ENCODE data around the gene SPARC. TPM values are rescaled to one million over a fixed set of nuclear protein-coding genes. Genes with fewer than 3 reads are reported as not detected.

Gene SPARC
- total RNA-seq, 1 donor from 2014 or later = 435 TPM

DNA sequence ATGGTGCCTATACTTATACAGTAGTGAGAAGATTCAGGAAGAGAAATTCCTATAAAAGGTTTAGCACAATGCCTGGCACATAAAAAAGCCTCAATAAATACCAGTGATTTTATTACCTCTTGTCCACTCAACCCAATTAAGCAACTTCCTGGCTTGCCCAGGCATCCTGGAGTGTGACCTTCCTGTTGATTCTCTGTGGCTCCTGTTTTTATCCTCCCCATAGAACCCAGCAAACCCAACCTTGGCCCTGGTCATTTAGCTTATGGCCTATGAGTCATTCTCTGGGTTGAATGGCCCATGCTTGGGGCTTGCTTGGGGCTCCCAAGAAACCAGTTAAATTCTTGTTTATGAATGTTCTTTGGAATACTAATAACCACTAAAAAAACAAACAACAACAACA, 21.4 kb upstream of the SPARC start:
- no peaks in the 10 kb centered on the region for H3K36me3 Mint-ChIP-seq (ENCODE audit: low read depth)
- H3K9me3 Mint-ChIP-seq = peaks cover 10% of the 10 kb centered on the region
- H3K27me3 Mint-ChIP-seq (ENCODE audit: low read depth) = no peaks in the 10 kb centered on the region
- peaks cover 21% of the 10 kb centered on the region for H3K4me1 Mint-ChIP-seq
- TF ChIP-seq, protein P1, sequence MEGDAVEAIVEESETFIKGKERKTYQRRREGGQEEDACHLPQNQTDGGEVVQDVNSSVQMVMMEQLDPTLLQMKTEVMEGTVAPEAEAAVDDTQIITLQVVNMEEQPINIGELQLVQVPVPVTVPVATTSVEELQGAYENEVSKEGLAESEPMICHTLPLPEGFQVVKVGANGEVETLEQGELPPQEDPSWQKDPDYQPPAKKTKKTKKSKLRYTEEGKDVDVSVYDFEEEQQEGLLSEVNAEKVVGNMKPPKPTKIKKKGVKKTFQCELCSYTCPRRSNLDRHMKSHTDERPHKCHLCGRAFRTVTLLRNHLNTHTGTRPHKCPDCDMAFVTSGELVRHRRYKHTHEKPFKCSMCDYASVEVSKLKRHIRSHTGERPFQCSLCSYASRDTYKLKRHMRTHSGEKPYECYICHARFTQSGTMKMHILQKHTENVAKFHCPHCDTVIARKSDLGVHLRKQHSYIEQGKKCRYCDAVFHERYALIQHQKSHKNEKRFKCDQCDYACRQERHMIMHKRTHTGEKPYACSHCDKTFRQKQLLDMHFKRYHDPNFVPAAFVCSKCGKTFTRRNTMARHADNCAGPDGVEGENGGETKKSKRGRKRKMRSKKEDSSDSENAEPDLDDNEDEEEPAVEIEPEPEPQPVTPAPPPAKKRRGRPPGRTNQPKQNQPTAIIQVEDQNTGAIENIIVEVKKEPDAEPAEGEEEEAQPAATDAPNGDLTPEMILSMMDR (conservative IDR thresholded peaks at IDR 0.05) = no peak
- no peak overlapping the region for H3K4me3 Mint-ChIP-seq
- DNase-seq (ENCODE audit: low read depth, low spot score) = no peak
- no peak overlapping the region for H3K27ac Mint-ChIP-seq (ENCODE audit: unreplicated experiment)

DNA sequence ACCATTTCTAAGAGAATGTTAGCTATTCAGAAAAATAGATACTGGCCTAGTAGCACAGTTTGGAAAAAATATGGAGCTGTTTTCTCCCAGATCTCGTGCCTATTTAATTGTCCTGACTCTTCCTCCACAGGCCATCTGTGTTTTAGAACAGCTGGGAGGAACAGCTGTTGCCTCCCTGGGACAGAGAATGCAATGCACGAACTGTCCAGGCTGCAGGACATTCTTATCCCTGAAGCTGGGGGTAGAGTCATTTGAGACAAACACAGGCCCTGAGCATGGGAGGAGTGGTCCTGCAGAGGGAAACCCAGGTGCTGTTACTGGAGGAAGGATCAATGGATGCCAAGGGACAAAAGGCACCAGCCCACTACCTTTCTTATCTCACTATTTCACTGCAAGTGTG, 20.9 kb upstream of the SPARC start:
- H3K4me1 Mint-ChIP-seq = peaks cover 24% of the 10 kb centered on the region
- no peak overlapping the region for H3K4me3 Mint-ChIP-seq
- no peak for DNase-seq (ENCODE audit: low read depth, low spot score)
- H3K9me3 Mint-ChIP-seq = peaks cover 7% of the 10 kb centered on the region
- TF ChIP-seq, protein P1 (conservative IDR thresholded peaks at IDR 0.05) = no peak
- H3K36me3 Mint-ChIP-seq (ENCODE audit: low read depth) = no peaks in the 10 kb centered on the region
- no peaks in the 10 kb centered on the region for H3K27me3 Mint-ChIP-seq (ENCODE audit: low read depth)
- H3K27ac Mint-ChIP-seq (ENCODE audit: unreplicated experiment) = no peak overlapping the region

DNA sequence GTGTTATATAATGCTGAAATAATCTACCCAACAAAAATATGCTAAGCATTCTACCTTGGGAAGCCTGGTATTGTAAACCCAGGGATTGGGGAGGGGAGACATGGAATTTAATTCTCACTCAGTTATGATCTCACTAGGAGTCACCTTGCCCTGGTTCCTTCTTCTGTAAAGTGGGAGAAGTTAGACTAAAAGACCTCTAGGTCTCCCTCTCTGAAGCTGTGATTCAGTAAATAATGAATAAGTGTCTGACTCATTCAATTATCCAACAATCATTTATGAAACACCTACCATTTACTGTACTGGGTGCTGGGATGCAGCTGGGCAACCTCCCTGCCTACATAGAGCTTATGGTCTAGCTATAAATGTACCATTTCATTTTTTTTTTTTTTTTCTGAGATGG, 20.2 kb upstream of the SPARC start:
- Mint-ChIP-seq H3K36me3 (ENCODE audit: low read depth) (no peaks in the 10 kb centered on the region), H3K4me1 (peaks cover 24% of the 10 kb centered on the region), H3K9me3 (peaks cover 2% of the 10 kb centered on the region), H3K27ac (ENCODE audit: unreplicated experiment) (no peak overlapping the region), H3K27me3 (ENCODE audit: low read depth) (no peaks in the 10 kb centered on the region), H3K4me3 (no peak overlapping the region)
- TF ChIP-seq, protein P1 (conservative IDR thresholded peaks at IDR 0.05) = no peak
- no peak for DNase-seq (ENCODE audit: low read depth, low spot score)

DNA sequence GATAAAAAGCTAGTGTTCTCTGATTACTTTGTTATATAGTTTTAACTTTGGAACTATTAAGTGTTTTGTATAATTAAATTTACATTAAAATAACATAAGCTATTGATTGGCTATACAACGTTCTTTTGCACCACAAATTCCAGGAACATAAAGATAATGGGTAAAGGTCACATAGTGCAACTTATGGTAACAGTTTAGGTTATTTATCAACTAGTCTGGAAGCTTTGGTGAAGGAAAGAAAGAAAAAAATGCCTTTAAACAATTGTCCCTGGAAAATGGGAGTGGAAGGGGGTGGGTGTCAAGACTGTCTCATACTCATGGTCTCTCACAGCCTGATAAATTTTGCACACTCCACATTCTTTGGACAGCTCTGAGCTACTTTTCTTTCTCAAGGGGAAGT, 17.1 kb upstream of the SPARC start:
- no peak for DNase-seq (ENCODE audit: low read depth, low spot score)
- no peak overlapping the region for H3K4me3 Mint-ChIP-seq
- H3K9me3 Mint-ChIP-seq = no peaks in the 10 kb centered on the region
- H3K27ac Mint-ChIP-seq (ENCODE audit: unreplicated experiment) = no peak overlapping the region
- H3K27me3 Mint-ChIP-seq (ENCODE audit: low read depth) = no peaks in the 10 kb centered on the region
- TF ChIP-seq, protein P1 (conservative IDR thresholded peaks at IDR 0.05) = no peak
- peaks cover 43% of the 10 kb centered on the region for H3K4me1 Mint-ChIP-seq
- H3K36me3 Mint-ChIP-seq (ENCODE audit: low read depth) = no peaks in the 10 kb centered on the region

DNA sequence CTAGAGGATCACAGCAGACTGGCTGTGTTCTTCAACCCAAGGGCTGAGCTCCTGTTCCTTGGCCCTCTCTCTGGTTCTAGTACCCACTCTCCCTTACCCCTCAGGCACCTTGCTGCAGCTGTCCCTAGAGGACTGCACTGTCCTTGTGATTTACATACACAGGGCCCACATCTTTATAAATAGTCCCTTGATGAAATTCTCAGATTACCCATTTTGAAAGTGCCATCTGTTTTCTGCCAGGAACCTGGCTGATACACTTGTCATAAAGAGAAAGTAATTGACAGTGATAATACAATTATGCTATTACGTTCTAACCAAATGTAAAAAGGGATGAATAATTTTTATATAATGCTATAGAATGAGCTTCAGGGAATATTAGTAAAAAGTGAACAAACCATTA, 16.5 kb upstream of the SPARC start:
- Mint-ChIP-seq H3K4me1 (peaks cover 41% of the 10 kb centered on the region), H3K27ac (ENCODE audit: unreplicated experiment) (peak overlapping the region; percentile 10), H3K27me3 (ENCODE audit: low read depth) (no peaks in the 10 kb centered on the region), H3K36me3 (ENCODE audit: low read depth) (no peaks in the 10 kb centered on the region), H3K9me3 (no peaks in the 10 kb centered on the region), H3K4me3 (no peak overlapping the region)
- no peak for DNase-seq (ENCODE audit: low read depth, low spot score)
- TF ChIP-seq, protein P1 (conservative IDR thresholded peaks at IDR 0.05) = no peak

DNA sequence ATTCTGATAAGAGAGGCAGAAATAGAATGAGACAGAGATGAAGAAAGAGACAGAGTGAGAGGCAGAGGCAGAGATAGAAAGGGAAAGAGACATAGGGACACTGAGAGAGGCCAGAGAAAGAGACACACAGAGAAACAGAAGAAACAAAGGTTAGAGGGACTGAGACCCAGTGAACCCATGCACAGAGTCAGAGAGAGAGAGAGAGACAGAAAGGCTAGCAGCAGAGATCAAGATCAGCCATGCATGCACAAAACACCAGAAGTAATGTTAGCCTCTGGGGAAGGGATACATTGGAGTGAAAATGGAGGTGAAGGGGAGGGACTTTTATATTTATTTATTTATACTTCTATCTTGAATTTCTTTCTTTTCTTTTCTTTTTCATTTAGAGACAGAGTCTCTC, 14.1 kb upstream of the SPARC start:
- H3K36me3 Mint-ChIP-seq (ENCODE audit: low read depth) = no peaks in the 10 kb centered on the region
- H3K27ac Mint-ChIP-seq (ENCODE audit: unreplicated experiment) = peak overlapping the region; percentile 28
- H3K9me3 Mint-ChIP-seq = no peaks in the 10 kb centered on the region
- H3K27me3 Mint-ChIP-seq (ENCODE audit: low read depth) = no peaks in the 10 kb centered on the region
- H3K4me3 Mint-ChIP-seq = no peak overlapping the region
- H3K4me1 Mint-ChIP-seq = peaks cover 50% of the 10 kb centered on the region
- TF ChIP-seq, protein P1 (conservative IDR thresholded peaks at IDR 0.05) = no peak
- no peak for DNase-seq (ENCODE audit: low read depth, low spot score)
